Epithelial cell of esophagus (primary cell): ENCODE data around the gene PTOV1.

Experiments used
- DNase-seq: peaks from one replicate; pipeline ENCODE4 v3.0.0; 2010; ENCODE audit warnings: low read depth
- H3K4me3 ChIP-seq: 2 replicates; pipeline ENCODE4 v1.5.1; 2011; ENCODE audit warnings: mild to moderate bottlenecking, low read length, control low read depth
- CTCF ChIP-seq: IDR thresholded peaks from 2 replicates; pipeline ENCODE4 v1.5.1; 2011; ENCODE audit warnings: low read depth, mild to moderate bottlenecking, low read length, control low read depth, inconsistent platforms; ENCODE audit not compliant: insufficient read depth; ENCODE audit errors: missing control alignments

Gene PTOV1

GRCh38 chr19:49881186-49881585 lies 30.2 kb downstream of the PTOV1 start:
- no peak for DNase-seq
- no peak for TF ChIP-seq CTCF
- H3K4me3 ChIP-seq, result no peak overlapping the region

- no peak for TF ChIP-seq CTCF
- H3K4me3 ChIP-seq, result no peak overlapping the region
- DNase-seq, result no peak
Measured at GRCh38 chr19:49881672-49882394, 30.9 kb downstream of the PTOV1 start.

- no peak for DNase-seq
- no peak overlapping the region for H3K4me3 ChIP-seq
- TF ChIP-seq CTCF, result no peak
Measured at GRCh38 chr19:49882643-49883042, 31.7 kb downstream of the PTOV1 start.

GRCh38 chr19:49883094-49883493 lies 32.1 kb downstream of the PTOV1 start:
- DNase-seq, result no peak
- no peak overlapping the region for H3K4me3 ChIP-seq
- TF ChIP-seq CTCF, result no peak

GRCh38 chr19:49884109-49884508 lies 33.1 kb downstream of the PTOV1 start:
- TF ChIP-seq CTCF, result no peak
- no peak overlapping the region for H3K4me3 ChIP-seq
- no peak for DNase-seq

- H3K4me3 ChIP-seq, result no peak overlapping the region
- peak; percentile 43 for DNase-seq
- TF ChIP-seq CTCF, result no peak
Measured at GRCh38 chr19:49884760-49885159, 33.8 kb downstream of the PTOV1 start.

- TF ChIP-seq CTCF, result no peak
- DNase-seq, result no peak
- H3K4me3 ChIP-seq, result no peak overlapping the region
Measured at GRCh38 chr19:49887037-49887664, 36.2 kb downstream of the PTOV1 start.
